Activated T-cell treated with anti-CD3 and anti-CD28 coated beads for 24 hours (primary cell): ENCODE data around the gene PLEKHH1.
"Not testable (repeated sequence)": the region's sequence is repeated elsewhere in the genome, so short reads cannot be mapped to it uniquely, and the experiment has no call there.

Source experiments
- DNase-seq: peaks from one replicate; pipeline ENCODE4 v3.0.0-alpha.2; 2020; ENCODE audit warnings: low read depth

Gene PLEKHH1

DNA sequence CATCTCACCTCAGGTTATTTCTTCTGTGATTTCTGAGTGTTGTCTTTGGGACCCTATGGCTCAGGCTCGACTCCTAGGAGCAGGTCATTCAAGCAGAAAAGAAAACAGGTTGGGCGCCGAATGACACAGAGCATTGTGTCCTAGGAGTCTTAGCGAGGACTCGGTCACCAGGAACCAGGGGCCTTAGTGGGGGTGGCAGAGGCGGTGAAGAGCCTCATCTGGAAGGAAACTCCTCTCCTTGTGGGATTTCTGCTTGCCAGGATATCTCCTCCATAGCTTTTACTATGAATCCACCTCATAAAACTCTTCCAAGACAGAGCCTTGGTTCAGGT lies 630 bp downstream of the PLEKHH1 start:
- DNase-seq: no peak

DNA sequence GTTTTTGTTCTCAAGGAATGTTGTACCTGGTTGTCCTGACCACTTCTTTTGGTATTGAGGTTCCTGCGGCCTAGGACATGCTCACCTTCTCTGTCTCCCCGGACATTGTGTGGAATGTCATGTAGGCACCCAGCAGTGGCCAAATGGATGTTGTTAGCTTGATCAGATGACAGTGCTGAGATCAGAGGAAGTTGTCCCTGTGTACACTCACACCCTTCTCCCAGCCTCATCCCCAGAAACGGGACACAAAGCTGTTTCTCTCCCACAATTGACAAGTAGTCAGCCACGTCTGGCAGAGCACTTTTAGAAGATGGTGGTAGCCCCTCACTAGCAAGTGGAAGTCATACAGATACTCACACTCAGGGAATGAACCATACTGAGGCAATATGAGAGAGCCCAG lies 3.0 kb downstream of the PLEKHH1 start:
- DNase-seq: no peak

DNA sequence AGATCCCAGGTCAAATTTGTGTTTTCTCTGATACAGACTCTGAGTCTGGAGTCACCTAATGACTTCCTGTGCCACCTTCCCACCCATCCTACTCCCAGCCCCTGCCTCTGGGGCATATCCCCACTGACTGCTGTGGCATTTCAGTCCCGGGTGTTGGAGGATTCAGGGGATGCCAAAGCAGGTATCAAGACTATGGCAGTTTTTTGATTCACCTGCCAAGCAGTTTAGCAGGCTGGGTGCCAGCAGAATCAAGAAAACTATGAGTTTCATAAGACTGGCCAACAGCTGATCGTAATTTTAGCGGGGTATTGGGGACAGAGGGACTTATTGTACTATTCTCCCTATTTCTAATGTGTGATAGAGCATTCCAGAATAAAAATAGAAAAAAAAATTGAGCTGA lies 4.6 kb downstream of the PLEKHH1 start:
- DNase-seq: no peak

DNA sequence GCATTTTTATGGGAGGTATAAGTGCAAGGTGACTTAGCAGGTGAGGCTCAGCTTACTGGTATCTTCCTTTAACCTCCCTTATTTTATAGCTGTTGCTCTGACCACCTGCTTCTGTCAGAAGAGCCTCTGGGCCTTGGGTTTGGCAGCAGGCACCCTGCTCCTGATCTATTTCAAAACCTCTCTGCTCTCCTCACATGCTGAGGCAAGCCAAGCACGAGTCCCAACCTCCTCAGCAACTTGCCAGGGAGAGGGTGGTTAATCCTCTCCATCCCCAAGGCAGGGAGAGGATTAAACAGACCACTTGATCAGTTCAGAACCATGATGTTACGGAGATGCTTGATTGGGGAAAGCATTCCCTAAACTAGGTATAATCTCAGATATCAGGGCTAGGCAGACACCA lies 5.4 kb downstream of the PLEKHH1 start:
- DNase-seq: no peak

DNA sequence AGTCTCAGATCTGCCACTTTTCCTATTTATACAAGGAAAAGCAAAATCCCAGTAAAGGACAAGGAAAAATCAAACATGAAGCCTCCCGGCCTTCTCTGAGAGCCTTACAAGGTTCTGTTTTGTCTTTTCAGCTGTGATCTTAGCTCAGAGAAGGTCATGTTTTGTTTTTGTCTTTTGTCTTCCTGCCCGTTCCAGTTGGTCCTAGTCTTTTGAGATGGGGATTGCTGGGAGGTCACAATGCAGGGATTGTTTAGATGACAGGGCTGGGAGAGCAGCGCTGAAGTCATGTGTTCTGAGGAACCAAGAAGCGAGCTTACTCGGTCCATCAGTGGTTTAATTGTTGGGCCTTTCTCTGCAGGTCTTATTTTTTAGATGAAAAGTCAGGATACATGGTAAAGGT lies 6.0 kb downstream of the PLEKHH1 start:
- no peak for DNase-seq

DNA sequence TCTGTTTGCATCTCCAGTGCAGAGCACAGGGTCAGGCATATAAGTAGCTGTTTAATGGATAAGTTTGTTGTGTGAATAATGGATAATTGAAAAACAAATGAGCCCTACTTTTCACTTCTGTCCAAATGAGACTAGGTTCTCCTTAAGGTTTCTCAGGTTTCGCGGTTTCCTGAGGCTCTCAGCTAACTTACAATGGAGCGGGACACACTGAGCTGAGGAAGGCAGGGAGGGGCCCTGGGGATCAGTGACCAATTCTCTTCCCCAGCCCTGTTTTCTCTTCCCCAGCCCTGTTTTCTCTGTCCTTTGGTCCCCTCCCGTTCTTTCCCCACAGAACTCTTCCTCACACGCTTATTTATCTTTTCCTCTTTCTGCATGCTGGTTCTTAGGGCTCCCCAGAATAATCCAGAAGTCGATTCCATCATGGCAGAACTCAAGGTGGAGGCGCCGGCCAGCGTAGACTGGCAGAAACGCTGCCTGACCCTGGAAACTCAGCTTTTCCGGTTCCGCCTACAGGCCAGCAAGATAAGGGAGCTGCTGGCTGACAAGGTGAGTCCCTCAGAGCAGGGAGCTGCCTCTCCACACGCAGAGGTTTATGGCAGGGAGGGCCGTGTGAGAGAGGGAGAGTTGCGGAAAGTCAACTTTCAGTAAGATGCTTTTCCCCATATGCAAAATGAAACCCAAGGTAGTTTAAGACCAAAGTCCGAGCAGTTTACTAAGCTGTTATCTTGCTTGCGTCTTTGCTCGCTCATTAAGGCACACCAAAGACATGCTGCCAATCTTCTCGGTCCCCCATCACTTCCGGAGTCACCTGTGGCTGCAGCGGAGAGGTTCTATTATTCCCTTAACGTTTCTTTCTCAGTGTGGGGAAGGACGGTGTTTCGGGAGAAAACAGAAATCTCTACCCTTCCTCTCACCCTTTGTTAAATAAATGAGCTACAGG lies 8.6 kb downstream of the PLEKHH1 start:
- no peak for DNase-seq

DNA sequence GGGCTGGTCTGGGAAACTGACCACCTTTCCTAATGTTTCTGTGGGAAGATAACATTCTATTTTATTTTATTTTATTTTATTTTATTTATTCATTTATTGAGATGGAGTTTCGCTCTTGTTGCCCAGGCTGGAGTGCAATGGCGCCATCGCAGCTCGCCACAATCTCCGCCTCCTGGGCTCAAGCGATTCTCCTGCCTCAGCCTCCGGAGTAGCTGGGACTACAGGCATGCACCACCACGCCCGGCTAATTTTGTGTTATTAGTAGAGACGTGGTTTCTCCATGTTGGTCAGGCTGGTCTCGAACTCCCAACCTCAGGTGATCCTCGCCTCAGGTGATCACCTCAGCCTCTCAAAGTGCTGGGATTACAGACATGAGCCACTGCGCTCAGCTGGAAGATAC lies 9.5 kb downstream of the PLEKHH1 start:
- DNase-seq: not testable (repeated sequence)

DNA sequence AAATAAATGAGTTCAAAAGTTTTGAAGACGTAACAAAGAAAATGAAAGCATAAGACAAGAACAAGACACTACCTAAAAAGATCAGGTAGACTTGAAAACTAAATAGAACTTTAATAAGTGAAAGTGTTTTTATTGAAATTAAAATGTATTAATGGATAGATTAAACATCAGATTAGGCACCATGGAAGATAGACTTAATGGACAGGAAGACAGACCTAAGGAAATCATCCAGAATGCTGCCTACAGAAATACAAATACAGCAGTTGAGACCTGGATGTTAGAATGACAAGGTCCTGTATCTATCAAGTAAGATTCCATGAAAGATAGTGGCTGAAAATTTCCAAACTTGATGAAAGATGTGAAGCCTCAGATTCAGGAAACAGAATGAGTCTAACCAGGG lies 11.5 kb downstream of the PLEKHH1 start:
- no peak for DNase-seq

DNA sequence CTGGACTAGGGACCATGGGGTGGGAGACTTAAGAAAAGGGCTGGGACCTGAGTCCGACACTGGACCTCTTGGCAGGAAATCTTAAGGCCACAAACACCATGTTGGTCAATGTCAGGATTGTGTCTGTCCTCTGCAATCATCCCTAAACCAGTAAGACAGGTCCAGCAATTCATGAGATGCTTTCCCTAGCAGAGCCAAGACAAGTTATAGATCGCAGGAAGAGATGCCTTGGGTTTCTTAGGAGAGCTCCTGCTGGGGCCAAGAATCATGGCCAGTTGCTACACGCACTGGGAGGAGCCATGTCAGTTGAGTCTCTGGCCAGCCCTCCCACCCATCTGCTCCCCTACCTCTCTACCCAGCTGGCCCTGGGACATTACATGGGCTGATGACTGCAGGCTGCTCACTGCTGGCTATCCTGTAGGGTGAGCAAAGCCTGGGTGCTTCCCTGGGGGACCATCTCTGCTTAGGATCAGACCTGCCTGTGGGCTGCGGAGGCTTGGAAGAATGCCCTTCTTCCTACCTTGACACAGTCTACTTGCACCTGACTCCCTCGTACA lies 14.2 kb downstream of the PLEKHH1 start:
- DNase-seq: no peak

DNA sequence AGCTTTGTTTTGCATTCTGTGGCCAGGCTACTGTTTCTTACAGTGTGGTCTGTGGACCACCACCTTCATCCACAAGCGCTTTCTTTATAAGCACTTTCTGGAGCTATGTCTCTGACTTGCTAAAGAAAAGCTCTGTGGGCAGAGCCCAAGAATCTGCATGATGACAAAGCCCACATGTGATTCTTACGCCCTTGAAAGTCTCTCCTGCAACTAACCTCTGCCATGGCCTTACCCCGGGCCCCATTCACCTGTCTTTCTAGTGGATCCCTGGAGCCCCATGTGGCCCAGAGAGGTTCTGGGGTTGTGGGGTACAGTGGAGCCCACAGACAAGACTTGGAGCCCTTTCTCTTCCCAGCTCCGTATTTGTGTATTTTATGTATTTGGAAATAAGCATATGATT lies 16.6 kb downstream of the PLEKHH1 start:
- DNase-seq: no peak

DNA sequence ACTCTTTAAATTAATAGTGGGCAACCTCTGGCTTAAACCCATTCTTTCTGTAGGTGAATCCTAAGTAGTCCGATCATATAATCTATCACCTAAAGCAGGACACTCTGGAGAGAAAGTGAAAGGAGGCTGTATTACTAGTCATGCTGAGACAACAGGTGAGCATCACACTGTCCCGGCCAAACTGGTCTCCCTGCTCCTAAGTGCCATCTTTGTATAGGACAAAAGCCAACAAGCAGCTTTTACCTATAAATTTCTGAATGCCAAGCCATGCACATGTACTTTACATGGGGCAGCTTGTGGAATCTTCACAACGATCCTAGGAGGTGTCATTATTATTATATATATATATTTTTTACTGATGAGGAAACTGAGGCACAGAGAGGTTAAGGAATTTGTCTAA lies 18.0 kb downstream of the PLEKHH1 start:
- DNase-seq: no peak

DNA sequence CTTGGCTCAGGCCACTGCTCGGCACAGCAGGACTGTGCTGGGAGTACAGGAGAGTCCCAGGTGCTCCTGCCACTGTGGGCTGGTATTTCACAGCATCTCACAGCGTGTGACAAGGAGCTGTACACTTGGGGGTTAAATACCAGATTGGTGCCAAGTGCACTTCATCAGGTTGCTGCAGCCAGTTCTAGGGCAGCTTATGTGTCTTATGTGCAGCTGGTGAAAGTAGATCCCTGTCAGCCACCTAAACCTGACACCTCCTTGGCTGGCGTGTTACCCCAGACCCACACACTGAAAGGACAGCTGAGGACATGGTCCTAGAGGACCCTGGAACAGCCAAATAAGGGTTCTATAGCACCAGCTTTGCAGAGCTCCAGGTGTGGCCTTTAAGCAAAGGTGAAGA lies 18.9 kb downstream of the PLEKHH1 start:
- no peak for DNase-seq

DNA sequence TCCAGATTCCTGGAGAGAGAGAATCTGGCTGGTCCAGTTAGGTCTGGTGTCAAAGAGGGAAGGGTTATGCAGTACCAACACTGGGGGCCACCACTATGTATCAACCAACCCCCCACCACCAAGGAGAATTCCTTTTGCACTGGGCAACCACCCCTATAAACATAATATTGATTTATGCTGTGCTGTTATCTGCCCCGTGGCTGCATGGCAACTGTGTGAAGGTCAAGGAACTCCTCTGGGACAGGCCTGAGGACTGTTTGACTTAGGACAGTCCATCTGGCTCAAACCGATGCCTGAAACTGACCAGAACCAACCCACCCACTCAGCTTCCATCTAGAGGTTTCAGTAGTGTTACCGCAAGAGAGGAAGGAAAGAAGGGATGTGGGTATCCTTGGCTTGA lies 20.5 kb downstream of the PLEKHH1 start:
- DNase-seq: no peak

DNA sequence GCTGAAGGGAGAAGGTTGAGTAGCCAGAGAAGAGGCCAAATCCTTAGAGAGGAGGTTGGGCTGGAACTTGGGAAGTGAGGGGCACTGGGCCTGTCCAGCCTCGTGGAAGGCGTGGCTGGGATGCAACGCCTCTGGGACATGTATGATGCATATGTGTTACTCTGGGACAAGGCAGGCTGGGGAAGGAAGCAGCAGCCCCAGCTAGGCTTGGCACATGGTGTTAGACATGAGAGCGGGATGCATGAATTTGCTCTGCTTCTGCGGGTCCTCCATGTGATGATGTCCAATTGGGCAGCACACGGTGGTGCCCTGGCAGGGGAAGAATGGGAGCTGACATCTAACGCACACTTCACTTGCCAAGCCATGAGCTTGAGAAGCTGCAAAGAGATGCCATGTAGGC lies 21.3 kb downstream of the PLEKHH1 start:
- DNase-seq: no peak

DNA sequence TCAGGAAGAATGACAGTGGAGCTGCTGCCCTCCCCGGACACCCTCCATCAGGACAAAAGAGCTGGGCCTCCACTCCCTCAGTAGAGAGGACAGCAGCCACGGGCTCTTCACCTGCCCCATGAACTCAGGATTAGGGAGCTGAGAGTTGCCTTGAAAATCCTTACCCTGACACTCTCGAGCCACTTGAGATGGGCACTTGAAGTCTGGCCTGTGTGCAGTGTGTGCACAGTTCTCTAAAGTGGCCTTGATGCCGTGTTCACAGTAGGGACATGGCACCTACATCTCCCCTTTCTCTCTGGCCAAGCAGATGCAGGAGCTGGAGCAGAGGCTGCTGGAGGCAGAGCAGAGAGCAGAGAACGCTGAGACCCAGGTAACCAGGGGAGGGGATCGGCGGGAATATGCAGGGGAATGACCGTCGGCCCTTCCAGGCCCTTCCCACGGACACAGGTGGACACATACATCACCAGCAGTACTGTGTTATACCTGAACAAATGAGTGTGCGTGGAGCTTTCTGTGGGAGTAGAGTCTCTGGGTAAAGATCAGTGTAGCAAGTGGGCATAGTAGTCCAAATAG lies 22.5 kb downstream of the PLEKHH1 start:
- no peak for DNase-seq

DNA sequence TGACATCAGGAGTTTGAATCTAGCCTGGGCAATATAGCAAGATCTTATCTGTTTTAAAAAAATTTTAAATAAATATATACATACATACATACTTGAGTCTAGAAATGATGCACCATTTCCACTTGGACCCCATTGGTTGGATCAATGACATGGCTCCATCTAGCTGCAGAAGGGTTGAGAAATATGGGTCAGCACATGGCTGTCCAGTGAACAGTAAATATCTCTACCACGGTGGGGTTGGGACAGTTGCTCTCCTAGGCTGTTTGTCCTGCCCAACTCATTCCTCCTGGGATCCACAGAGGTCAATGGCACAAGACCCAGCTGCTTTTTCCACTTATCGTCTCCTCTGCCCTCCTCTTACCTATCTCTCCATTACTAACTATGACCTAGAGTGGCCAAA lies 23.6 kb downstream of the PLEKHH1 start:
- DNase-seq: no peak

DNA sequence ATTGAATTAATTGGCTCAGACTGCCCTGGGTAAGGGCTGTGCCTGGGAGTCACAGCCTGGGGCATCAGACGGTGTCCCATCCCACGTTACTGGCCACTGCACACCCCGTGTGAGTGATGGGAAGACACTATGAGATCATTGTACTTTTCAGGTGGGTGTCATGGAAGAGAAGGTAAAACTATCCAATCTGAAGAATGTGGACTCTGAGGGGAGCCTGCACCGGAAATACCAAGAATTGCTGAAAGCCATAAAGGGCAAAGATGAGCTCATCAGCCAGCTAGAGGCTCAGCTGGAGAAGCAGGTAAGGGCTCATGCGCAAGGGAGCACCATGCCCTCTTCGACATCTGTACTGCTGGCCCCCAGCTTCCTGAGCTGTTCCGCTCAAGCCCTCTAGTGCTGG lies 24.0 kb downstream of the PLEKHH1 start:
- DNase-seq: no peak

DNA sequence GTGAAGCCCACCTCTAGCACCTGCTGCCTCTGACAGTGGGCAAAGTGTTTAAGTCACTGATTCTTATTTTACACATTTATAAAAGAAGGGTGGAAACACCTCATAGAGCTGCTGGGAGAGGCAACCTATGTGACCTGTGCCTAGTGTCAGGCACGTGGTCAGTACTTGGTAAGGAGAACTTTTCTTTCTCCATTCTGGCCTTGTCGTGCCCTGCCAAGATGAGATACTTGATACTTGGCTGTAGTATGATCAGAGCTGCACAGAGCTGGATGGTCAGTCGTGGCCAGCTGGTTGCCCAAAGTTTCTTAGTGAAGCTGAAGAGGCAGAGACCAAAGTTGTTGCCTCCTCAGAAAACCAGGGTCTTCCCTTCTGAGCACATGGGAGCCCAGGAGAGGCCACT lies 24.6 kb downstream of the PLEKHH1 start:
- DNase-seq: no peak

DNA sequence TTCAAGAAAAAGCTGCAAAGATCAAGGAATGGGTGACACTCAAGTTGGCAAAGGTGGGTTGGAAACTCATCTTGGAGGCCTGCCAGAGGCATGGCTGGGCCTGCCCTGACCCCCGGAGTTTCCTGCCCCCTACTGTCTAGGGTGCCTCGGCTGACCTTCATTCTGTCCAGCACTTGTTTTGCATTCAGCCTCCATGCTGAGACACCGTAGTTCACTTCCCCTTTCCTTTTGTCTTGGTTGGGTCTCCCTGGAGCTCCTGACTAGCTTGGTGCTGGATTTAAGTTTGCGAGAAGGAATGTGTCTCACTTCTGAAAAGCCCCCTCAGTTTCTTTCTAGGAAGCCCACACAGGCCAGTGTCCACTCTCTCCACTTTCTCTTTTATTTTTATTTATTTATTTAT lies 26.5 kb downstream of the PLEKHH1 start:
- no peak for DNase-seq

DNA sequence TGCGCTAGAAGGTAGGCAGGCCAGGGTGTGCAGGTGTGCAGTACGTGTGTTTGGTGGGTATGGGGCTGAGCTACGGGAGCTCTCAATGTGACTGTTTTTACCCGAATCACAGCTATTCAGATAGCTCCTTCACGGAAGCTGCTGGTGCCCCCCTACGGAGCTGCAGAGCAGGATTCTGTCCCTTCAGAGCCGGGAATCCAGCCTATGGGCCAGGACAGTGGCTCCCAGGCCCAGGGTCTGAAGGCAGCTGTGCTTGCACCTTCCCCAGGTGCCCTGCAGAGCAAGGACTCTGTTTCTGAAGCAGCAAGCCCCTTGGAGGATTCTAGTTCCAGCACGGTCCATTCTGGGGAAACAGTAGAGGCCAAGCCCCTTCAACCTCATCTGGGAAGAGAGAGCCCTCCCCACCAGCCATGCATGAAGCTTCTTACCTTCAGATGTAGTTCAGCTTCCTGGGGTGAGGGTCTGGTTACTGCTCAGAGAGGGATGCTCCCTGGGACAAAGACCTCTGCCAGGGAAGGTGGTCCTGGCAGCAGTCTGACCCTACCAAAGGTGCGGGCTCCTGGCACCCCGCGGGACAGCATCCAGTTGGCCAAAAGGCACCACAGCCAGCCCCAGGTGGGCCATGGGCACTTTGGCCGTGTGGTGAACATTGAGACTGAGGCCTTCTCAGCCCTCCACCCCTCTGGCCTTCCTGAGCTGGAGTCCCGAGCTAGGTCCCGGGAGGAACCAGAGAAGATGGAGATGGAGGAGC lies 29.1 kb downstream of the PLEKHH1 start:
- DNase-seq: no peak

DNA sequence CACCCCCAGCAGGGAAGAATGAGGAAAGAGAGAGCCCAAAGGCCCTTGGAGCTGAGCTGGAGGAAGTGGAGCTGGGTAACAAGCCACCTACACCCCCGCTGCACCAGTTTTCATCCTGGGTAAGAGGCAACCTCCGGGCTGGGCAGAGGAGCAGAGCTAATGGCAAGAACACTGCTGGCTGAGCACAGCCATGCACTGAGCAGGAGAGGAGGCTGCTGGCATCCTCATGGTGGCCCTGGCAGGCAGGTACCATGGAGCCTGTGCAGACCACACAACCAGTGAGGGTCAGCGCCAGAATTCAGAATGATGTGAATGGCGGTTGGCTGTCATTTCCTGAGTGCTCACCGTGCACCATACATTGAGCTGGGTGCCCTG lies 29.7 kb downstream of the PLEKHH1 start:
- no peak for DNase-seq

DNA sequence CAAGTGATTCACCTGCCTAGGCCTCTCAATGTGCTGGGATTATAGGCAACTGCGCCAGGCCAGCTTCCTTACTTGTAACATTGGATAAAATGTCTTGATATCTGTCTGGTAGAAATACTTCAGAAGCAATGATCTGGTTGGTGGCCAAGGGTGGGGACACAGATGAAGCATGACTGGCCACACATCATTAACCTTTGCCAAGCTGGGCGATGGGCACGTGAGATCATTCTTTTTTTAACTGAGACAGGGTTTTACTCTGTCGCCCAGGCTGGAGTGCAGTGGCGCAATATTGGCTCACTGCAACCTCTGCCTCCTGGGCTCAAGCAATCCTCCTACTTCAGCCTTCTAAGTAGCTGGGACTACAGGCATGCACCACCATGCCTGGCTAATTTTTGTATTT lies 31.1 kb downstream of the PLEKHH1 start:
- DNase-seq: no peak

DNA sequence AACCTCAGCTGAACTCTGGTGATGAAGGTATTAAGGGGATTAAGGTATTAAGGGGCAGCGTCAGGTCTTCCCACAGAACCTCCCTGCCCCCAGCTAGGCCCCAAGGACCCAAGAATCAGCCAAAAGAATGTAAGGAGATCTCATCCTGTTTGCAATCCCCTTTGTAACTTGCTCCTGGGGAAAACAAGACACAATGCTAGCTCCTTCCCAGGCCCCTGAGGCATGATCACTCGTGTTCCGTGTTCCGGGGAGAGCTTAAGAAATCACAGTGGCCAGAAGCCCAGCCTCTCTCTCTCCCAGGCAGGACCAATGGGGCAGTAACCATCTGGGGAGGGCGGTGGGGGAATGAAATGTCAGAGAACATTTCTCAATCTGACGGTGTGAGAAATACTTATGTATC lies 33.8 kb downstream of the PLEKHH1 start:
- DNase-seq: no peak
